ENCODE results near the gene DGKZ.

Gene DGKZ

DNA sequence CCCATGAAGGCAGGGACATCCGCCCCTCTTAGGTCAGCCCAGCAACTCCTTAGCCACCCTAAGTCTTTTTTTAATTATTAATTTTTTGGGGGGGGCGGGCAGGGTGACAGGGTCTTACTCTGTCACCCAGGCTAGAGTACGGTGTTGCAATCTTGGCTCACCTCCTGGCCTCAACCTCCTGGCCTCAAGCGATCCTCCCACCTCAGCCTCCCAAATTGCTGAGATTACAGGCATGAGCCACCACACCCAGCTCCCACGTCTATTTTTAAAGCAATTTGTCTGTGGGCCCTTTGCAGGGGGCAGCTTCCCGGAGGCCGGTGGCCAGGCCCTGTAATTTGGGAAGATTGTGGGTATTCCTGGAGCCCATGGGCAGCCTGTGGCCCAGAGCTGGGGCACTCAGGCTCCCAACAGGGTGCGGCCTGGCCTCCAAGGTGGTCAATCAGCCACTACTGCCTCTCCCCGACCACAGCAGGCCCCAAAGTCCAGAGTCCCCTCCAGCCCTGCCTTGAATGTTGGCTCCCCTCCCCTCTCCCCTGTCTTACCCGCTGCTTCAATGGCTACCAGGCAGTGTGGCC is 42.6 kb upstream of the DGKZ start:
- no peak for TF ChIP-seq CTCF (conservative IDR thresholded peaks at IDR 0.05; ENCODE audit: low read depth)
- CTCF ChIA-PET, result interaction anchor here (0.6 to 1.3 kb wide), 5 partner anchors 11 to 275 kb away, joined by 3 to 5 read pairs (median 3); no protein-coding TSS in a partner anchor
- no peak overlapping the region for H3K27ac ChIP-seq
- POLR2A ChIA-PET (ENCODE audit: low non-redundant PET), result no interaction called here
- DNase-seq (ENCODE audit: low spot score), result no peak

- CTCF ChIA-PET, result interaction anchor here (0.6 kb wide), 1 partner anchor 40 kb away, joined by 3 read pairs; no protein-coding TSS in a partner anchor
- H3K27ac ChIP-seq, result no peak overlapping the region
- POLR2A ChIA-PET (ENCODE audit: low non-redundant PET), result no interaction called here
- TF ChIP-seq CTCF (conservative IDR thresholded peaks at IDR 0.05; ENCODE audit: low read depth), result no peak
- DNase-seq (ENCODE audit: low spot score), result no peak
Measured at GRCh38 chr11:46305295-46305694, 42.0 kb upstream of the DGKZ start.

DNA sequence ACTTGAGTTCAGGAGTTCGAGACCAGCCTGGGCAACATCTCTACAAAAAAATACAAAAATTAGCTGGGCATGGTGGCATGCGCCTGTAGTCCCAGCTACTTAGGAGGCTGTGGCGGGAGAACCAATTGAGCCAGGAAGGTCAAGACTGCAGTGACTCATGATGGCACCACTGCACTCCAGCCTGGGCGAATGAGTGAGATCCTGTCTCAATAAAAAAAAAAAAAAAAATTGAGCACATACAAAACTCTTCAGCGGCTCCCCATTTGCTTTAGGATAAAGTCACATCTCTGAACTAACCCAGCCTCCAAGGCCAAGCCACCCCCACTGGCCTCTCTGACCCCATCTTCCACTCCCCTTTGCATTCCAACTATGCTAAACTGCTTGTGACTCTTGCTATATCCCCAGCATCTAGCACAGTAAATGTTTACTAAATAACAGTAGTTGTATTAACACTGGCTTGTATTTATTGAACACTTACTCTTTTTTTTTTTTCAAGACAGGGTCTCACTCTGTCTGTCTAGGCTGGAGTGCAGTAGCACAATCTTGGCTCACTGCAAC is 40.9 kb upstream of the DGKZ start:
- ChIA-PET POLR2A (ENCODE audit: low non-redundant PET) (interaction anchor here (0.6 kb wide), 1 partner anchor 38 kb away, joined by 6 read pairs; no protein-coding TSS in a partner anchor), CTCF (no interaction called here)
- DNase-seq (ENCODE audit: low spot score), result no peak
- no peak overlapping the region for H3K27ac ChIP-seq
- no peak for TF ChIP-seq CTCF (conservative IDR thresholded peaks at IDR 0.05; ENCODE audit: low read depth)

- ChIA-PET CTCF (interaction anchor here (0.9 to 3.4 kb wide), 3 partner anchors 44 to 172 kb away, joined by 3 to 35 read pairs (median 3); no protein-coding TSS in a partner anchor), POLR2A (ENCODE audit: low non-redundant PET) (no interaction called here)
- TF ChIP-seq CTCF (conservative IDR thresholded peaks at IDR 0.05; ENCODE audit: low read depth), result no peak
- 0 out of 2 replicates have a peak overlapping the region, but pooled peaks have one; percentile 10 for H3K27ac ChIP-seq
- no peak for DNase-seq (ENCODE audit: low spot score)
Measured at GRCh38 chr11:46307369-46307768, 39.9 kb upstream of the DGKZ start.

GRCh38 chr11:46307785-46308341 is 39.4 kb upstream of the DGKZ start:
- no peak overlapping the region for H3K27ac ChIP-seq
- ChIA-PET POLR2A (ENCODE audit: low non-redundant PET) (no interaction called here), CTCF (interaction anchor here (0.6 to 3.4 kb wide), 12 partner anchors 9 to 391 kb away, joined by 3 to 35 read pairs (median 4); partner anchors contain the start of gene DGKZ)

More at GRCh38 chr11:46307785-46308341, 39.4 kb upstream of the DGKZ start:
- DNase-seq (ENCODE audit: low spot score), result no peak
- TF ChIP-seq CTCF (conservative IDR thresholded peaks at IDR 0.05; ENCODE audit: low read depth), result no peak
